LoVo (cell line): ENCODE data around the gene RBM18.

Experiments
- DNase-seq: peaks from one replicate; pipeline ENCODE4 v3.0.0-alpha.2; 2016; ENCODE audit warnings: low spot score

The RBM18 gene

DNA sequence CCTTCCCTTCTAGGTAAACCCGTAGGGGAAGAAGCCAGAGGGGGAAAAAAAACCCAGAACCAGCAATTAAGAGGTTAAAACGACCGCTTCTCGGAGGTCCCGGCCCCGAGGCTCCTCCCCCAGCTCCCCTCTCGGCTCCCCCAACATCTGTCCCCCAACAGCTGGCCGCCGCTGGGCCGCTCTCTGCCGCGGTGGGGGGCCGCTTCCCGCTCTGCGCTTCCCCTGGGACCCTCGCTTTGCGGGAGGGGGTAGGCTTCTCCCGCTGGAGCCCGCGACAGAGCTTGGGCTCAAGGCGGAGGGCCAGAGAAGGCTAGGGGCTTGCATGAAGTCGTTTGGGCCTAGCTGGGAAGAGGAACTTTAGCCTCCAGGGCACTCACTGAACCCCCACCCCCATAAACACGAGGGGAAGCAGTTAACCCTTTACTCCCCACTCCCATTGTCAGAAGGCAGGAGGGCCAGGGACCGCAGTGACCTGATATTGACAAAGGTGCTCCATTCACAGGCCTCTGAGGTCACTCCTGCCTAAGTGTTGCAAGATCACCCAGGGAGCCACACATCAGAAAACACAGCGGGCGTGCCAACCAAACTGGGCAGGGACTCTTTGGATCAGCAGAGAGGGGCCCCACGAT, 43.3 kb downstream of the RBM18 start:
- DNase-seq, result no peak

DNA sequence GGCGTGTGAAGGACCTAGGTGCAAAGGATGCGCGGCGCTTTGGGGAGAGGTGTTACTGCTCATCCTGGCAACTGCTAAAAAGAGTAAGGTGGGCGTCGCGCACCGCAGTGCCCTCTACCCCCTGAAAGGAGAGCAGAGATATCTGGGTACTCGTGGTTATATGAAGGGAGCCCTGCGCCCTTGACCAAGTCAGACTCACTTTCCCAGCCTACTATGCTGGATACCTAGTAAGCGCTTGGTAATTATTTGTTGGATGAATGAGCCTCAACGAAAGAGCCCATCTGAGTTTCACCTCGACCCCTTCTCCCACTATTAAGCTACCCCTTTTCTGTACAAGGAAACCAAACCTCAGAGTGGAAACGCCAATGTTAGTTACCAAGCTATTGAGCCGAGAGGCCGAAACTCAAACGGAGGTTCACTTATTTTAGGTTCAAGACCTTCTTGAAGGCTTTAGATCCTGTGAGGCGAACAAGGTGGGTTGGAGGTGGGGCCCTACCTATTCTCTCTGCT, 43.9 kb downstream of the RBM18 start:
- DNase-seq, result no peak

DNA sequence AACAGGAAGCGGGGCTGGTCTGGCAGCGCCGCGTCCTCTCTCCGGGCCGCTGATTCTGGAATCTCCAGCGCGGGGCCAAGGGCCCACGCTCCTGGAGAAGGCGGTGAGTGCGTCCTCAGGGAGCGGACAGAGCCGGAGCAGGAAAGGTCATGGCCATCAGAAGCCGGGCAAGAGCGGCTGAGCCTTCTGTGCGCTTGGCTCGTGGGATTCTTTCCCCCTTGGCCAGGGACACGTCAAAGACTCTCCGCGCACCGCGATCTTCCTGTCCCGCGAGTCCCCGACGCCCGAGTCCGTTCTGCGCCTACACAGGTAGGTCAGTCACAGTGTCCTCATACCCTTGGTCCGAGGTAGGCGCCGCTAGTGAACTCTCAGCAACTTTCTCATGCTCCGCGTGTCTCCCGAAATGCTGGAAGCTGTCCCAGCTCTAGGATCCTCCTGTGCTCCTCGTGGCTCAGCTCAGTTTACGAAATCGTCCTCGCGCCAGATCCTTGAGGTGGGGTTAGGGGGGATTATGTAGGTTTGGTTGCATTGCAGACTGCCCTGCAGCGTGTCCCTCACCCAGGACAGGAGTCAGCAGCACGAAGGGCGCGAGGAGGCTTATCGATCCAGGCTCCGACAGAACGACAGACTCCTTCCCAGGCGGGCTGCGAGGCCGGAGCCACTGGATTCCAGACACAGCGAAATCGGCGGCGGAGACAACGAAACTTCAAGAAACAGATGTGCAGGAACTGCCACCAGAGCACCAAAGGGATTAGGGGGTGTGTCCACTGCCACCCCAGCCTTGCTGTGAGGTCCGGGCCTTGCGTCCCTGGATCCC, 44.6 kb downstream of the RBM18 start:
- DNase-seq, result no peak

DNA sequence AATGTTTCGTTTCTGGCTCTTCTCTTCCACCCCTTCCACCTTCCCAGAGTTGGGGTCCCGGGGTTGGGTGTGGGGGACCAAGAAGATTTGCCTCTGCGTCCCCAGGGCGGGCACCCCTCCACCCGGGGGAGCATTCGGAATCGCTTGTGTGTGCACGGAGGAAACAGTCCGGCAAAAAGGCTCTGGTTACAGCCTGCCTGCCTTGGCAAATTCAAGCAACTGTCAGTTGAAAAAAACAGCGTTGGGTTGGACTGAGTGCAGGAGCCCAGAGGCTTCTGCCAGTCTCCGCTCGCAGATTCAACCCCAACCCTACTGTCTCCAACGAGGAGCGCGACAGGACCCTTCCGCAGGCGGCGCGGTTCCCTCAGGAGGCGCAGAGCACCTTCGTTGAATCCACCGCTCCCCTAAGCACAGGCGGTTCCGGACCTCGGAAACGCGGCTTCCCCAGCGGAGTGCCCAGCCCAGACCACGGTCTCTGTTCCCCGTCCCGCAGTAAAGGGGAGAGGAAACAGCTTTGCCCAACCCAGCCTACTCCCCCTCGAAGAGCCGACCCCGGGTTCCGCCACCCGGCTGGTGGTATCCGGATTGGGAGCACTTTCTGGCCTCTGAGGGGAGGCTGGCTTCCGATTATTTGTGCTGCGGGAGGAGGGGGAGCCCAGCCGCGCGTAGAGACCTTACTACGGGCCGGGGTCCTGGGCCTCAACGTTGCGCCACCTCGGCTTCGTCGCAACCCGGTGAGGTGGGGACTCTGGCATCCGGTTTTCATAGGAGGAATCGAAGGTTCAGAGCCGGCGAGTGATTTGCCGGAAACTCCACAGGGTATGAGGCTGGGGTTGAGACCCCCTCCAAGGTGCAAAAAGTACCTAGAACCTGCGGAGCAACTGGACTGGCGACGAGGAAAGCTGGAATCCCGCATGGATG, 45.4 kb downstream of the RBM18 start:
- DNase-seq, result no peak

DNA sequence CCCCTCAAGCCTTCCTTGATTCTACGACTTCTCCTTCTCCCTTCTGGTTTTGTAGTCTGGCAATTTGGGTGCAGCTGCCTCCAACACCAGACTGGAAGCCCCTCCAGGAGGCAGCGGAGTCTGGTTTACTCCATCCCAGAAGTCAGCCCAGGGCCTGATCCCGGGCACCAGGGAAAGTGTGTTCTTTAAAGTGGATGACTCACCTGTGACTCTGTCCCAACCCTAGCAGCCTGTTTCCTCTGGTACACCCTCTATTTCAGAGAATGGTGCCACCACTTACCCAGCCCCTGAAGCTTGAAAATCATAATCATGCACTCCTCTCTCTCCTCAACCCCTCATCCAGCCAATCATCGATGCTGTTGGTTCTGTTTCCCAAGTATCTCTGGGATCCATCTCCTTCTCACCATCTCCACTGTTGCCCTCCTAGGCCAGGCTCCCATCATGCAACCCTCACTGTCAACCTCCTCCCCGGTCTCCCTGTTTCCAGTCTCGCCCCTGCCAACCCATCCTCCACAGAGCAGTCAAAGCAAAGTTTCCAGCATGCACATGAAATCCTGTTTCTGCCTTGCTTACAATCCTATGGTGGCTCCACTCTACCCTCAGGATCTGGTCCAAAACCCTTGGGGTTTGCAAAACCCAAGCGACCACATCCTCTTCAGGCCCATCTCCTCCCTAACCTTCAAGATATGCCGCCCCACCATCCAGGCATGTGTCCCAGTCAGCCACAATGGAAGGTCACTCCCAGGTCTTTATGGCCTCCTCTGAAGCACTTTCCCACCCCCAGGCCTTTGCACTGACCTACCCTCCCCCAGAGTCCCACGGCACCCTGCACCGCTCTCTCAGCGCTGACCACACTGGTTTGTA, 46.3 kb downstream of the RBM18 start:
- DNase-seq, result no peak

DNA sequence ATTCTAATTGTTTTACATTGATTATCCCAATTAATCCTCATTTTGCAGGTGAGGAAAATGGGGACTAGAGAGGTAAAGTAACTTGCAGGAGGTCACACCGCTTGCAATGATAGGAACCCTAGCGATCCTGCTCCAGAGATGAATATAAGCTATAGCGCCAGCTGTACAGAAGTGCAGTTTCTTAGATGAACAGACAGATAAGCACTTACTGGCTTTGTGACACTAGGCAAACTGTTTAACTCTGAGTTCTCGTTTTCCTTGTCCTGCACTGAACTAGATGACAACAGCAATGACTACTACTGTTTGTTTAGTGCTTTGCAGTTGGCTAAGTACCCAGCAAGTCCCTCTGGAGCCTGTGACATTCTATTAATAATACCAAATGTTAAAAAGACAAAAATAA, 47.0 kb downstream of the RBM18 start:
- no peak for DNase-seq

DNA sequence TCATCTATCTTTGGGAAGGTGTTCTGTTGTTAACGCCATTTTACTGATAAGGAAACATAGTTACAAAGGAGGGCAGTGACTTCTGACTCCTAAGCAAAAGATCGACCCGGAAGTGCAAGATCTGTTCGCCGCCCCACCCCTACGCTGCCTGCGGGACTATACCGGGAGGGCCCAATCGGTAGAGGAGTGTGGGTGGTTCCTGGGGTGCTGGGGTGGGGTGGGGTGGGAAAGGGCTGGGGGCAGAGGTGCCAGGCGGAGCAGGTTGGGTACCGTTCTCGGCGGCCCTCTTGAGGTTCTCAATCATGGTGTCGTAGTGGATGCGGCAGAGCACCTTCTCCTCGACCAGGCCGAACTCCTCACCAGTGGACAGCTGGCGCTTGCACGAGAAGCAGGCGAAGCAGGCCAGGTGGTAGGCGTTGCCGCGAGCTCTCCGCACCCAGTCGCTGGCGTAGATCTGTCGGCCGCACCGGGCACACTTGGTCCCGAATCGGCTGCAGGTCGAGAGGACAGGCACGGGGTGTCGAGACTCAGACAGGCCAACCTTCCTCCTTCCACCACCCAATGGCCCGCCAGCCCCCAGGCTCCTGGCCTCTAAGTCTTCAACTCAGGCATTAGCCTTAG, 47.7 kb downstream of the RBM18 start:
- no peak for DNase-seq

DNA sequence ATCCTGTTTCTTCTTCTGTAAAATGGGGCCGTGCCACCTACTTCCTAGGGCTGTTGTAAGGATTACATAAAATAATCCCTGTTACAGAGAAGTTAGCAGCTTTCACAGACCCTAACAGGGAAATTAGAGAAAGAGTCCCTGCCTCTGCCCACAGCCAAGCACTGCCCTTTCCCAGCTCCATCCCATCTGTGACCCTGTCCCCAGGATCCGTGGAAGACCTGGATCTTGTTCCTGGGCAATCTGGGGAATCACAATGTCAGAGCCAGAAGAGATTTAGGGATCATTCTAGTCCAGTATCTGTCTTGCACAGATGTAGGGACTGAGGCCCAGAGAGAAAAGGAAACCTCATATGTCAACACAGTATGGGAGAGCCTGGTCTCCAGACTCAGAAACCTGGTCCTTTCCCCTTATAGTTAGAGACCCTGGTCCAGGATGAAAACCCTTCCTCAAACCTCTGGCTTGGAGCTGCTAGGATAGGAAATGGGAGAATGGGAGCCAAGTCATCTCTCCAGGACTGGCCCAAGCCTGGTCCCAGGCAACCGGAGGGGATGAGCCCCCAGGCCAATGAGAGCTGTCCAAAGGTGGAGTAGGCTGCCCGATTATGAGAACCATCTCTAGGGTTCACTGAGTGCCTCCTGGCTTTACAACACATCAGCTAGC, 48.4 kb downstream of the RBM18 start:
- no peak for DNase-seq

DNA sequence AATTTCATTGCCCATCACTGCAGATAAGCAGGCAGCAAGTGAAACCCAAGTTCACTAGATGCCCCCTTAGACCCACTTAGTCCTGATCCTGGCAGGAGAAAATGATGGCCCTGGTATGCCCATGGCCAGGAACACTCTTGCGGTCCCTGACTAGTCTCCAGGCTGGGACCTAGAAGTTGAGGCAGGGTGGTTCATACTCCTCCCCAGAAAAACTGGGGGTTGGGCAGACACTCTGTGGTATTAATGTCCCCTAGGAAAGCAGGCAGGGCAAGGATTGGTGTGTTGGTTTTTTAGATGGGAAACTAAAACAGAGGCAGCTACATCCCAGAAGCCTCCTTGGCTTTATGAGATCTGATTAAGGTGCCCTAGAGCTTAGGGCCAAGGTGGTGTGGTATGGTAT, 49.0 kb downstream of the RBM18 start:
- DNase-seq, result no peak

DNA sequence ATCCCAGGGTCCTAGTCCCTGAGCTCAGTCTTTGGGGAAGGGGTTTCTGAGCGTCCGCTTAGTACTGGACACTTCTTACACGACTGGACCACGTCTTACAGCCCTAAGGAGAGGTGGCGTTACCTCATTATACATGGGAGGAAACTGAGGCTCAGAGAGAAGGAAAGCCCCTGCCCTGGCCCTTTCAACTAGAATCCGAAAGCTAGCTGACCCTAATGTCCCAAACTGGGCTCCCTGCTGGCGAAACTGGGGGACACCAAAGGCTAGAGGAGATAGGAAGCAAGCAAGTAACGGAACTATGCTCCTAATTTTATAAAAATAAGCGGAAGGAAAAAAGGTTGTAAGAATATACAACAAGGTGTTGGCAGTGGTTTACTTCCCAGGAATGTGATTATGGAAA, 50.1 kb downstream of the RBM18 start:
- DNase-seq, result no peak

DNA sequence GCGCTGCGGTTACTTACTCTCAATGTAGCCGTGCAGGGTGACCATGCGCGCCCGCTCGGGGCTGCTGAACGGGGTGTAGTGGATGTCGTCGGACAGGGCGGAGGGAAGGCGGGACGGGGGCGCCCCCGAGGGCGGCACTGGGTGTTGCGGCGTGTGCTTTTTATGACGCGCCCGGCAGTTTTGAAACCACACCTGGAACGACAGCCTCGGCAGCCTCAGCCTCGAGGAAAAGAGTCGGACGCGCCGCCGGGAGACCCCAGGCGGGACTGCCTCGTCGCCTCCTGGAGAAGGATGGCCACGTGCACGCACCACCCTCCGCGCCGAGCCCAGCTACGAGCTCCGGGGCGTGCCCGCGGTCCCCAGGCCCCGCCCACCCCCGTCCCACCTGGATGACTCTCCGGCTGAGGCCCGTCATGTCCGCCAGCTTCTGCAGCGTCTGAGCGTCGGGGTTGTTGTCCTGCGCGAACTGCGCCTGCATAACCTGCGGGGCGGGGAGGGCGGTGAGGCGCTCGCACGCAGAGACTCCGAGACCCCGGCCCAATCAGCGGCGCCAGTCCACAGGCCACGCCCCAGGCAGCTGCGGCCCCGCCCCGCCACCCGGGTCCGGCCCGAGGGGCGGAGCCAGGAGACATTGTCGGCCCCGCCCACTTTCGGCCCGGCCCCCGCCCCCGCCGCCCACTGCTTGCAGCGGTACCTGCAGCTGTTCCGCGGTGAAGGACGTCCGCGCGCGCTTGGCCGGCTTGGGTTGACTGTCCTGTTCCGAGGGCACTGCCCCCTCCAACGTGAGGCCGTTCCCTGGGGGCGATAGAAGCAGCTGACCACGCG, 50.8 kb downstream of the RBM18 start:
- DNase-seq, result peak; percentile 70

DNA sequence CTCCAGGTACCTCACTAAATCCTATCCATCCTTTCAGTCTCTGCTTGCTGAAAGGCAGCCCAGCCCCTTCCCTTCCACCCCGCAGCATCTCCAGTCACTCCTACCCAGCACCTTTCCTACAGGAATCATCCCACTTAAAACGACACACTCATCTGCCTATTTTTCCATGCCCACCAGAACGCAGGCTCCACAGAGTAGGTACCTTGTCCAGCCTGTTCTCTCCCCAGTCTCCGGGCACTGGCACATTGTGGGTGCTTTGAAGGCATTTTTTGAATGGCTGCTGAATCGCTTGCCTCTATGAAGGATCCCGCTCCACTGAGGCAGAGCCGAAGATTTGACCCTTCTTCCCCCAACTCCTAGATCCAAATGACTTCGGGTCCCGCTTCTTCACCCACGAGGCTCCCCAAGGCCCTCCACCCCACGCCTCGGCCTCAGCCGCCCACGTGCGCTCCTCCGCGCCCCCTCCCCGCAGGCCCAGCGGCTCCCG, 51.5 kb downstream of the RBM18 start:
- no peak for DNase-seq

DNA sequence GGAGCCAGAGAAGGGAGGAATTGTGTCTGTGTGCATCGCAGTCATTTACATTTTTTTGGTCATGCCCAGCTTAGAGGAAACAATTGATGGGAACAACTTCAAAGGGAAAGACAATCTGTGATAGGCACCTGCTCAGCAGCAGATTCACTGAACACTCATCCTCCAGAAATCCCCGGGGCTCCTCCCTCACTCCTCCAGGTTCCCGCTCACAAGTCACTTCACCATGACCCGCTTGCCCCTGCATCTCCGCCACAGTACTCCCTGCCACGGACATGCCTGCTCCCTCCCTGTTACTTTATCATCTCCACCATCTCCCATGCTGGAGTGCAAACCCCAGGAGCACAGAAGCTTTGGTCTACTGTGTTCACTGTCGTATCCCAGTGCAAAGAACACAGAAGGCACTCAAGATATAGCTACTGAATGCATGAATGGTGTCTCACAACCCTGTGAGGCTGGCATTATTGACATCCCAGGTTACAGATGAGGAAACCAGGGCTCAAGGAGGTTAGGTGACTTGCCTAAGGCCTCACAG, 52.1 kb downstream of the RBM18 start:
- DNase-seq, result no peak

DNA sequence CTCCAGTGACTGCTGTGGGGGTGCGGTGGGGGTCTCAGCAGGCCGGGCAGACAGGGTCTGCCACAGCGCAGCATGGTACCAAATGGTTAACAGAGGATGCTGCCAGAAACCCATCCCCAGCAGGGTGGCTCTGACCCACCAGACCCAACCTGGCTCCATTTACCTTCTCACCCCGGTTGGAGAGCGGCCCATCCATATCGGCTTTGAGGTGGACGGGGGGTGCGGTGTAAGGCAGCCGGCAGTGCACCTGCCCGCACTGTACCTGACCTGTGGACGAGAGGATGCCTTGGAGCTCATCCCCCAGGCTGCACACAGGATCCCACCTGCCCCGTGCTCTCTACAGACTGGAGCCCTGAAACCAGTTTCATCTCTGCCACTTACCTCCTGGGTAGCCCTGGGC, 55.2 kb downstream of the RBM18 start:
- no peak for DNase-seq

DNA sequence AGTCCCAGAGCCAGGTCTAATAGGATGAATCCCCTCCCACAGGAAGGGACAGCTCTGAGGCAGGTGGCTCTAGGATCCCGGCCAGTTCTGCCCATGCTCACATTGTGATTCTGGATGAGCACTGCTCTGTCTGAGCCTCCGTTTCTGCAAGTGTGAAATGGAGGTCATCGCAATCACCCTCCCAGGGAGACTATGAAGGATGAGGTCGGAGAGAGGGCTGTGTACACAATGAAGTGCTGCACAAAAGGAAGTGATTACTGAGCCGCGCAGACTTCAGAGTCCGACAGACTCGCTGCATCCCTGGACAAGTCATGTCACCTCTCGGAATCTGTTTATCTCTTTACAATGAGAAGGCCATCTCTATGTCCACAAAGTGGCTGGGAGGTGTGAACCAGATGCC, 57.5 kb downstream of the RBM18 start:
- no peak for DNase-seq

DNA sequence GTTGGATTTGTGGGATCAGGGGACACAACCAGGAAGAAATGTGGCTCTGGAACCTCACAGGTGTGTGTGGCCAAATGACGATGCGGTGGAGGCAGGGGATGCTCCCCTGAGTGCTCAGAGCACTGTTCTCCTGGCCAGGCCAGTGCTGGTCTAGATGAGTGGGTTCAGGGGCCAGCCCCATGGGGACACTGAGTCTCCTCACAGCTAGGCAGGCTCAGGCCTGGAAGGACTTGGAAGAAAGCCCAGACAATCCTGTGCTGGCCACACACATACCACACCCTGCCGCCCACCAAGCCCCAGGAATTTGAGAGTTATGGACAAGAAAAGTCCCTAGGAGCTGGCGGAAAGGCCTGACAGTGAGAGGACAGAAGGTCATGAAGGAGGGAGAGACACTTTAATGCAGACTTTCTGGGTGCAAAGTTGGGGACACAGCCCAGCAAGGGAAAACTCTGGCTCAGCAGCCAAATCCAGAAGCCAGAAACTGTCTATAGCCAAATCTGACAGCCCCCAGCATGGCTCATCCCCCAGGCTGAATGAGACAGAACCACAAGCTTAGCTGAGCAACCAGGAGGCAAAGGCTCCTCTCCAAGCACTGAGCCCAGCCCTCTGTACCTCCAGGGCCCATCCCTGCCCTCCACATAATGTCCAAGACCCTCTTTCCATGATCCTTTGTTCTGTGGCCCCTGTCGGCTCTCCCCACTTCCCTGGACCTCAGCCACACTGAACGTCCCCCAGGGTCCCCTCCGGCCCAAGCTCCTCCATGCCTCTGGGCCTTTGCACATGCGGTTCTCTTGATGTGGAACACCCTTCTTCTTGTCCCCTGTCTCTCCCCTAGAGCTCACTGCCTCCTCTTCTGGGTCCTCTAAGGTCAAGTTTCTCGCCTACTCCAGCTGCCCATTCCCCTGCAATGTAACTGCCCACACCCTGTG, 58.3 kb downstream of the RBM18 start:
- DNase-seq, result peak; percentile 8

DNA sequence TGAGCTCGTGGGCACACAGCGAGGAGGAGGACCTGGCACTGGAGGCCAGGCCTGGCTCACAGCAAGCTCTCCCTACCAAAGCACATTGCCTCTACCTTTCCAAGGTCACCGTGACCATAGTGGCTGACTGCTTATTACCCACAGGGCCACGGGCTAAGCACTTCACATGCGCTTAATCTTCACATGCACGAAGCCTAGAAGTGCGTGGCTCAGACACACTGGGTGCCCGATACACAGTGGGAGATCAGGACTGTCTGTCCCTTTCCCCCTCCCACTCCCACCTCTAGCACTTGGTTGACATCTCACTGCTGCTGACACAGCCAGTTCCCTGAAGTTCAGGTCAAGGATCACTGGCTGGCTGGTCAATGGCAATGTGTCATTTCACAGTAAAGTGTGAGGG, 59.5 kb downstream of the RBM18 start:
- DNase-seq, result no peak

DNA sequence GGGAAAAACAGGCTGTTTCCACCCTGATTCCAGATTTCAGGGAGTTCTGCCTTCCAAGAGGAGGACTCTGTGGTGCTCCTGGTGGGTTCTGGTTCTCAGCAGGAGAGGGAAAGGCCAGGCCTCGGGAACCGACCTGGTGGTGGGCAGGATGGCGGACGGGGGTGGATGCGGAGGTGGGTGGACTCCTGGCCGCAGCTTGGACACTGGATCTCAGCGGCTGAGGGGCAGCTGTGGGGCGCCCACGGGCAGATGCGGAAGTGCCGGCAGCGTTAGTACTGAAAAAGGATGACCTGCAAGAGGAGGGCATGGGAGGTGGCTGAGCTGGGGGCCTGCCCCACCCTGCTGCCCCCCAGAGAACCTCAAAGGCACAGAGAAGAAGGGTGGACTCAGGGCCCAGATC, 60.1 kb downstream of the RBM18 start:
- no peak for DNase-seq
